ENCODE data around the gene OBP2A.

- TF ChIP-seq CTCF (optimal IDR thresholded peaks at IDR 0.05 in 1 of 3, IDR thresholded peaks at IDR 0.05 in 1 of 3, conservative IDR thresholded peaks at IDR 0.05 in 1 of 3; ENCODE audit: extremely low read depth in 1 of 3, insufficient read depth in 2 of 3, low read length in 3 of 3) (no peak), EZH2 (IDR thresholded peaks at IDR 0.05; ENCODE audit: low read length) (no peak)
Measured at GRCh38 chr9:135515083-135515951, 30.6 kb upstream of the OBP2A start.
